ENCODE data around the gene IQGAP3. TPM values are rescaled to one million over a fixed set of nuclear protein-coding genes. Genes with fewer than 3 reads are reported as not detected.

Gene IQGAP3
- polyA plus RNA-seq, 1 of the 3 experiments (the other 2 are of a cell fraction) = 15.6 TPM

DNA sequence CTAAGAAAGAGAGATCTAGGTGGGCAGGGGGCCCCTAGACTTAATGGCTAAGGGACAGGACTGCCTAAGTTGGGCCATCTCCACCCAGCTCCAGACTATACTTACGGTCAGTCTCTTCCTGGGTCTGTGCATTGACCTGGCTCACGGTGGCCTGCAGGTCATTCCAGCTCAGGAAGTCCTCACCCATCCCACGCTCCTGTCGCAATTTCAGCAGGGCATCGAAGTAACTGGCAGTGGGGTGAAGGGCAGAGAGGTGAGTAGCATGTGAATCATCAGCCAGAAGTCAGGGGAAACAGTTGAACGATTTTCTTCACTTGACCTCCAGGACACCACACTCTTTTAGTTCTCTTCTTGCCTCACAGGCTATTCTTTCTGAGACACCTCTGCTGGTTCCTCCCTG lies 20.5 kb downstream of the IQGAP3 start:
- Histone ChIP-seq H3K4me2 (no peak overlapping the region), H3F3A (replicated peaks; ENCODE audit: insufficient read depth) (no peaks in the 10 kb centered on the region), H3K79me2 (ENCODE audit: insufficient read depth) (no peaks in the 10 kb centered on the region), H4K20me1 (ENCODE audit: insufficient read depth) (no peaks in the 10 kb centered on the region), H3K36me3 (replicated peaks in 1 of 2; ENCODE audit: control insufficient read depth in 1 of 2, insufficient read depth in 2 of 2, low read length in 1 of 2) (peaks cover 11 to 31% of the 10 kb centered on the region in 2 experiments), H3K27ac (ENCODE audit: low read depth in 2 of 2, low read length in 1 of 2) (no peak overlapping the region), H2AFZ (ENCODE audit: low read depth) (no peak overlapping the region), H3K4me1 (ENCODE audit: control insufficient read depth in 1 of 2, insufficient read depth in 2 of 2, low read depth in 1 of 2, low read length in 1 of 2) (no peaks in the 10 kb centered on the region), H3K4me3 (ENCODE audit: low read depth in 2 of 2, low read length in 1 of 2) (no peak overlapping the region), H3K9me2 (no peaks in the 10 kb centered on the region), H3K27me3 (ENCODE audit: insufficient read depth) (no peaks in the 10 kb centered on the region), H3K9ac (no peak overlapping the region), H3K9me3 (no peaks in the 10 kb centered on the region)
- POLR2A ChIA-PET = no interaction called here
- CTCF ChIA-PET = interaction anchor here (0.7 to 2.0 kb wide), 3 partner anchors 51 to 106 kb away, joined by 3 to 5 read pairs (median 5); partner anchors contain the start of gene MEF2D
- 73% methylated on average over 4 of the region's 6 CpGs for WGBS (ENCODE audit: low lambda C conversion rate)
- DNase-seq = no peak
- TF ChIP-seq ELF1 (IDR thresholded peaks at IDR 0.05) (no peak), RFX5 (IDR thresholded peaks at IDR 0.05; ENCODE audit: low read length) (no peak), CHD2 (IDR thresholded peaks at IDR 0.05; ENCODE audit: low read length, partially characterized antibody) (no peak), RAD21 (IDR thresholded peaks at IDR 0.05; ENCODE audit: low read length) (no peak), GABPA (IDR thresholded peaks at IDR 0.05; ENCODE audit: low read depth) (no peak), RCOR1 (IDR thresholded peaks at IDR 0.05; ENCODE audit: low read length) (no peak), EP300 (IDR thresholded peaks at IDR 0.05; ENCODE audit: borderline replicate concordance in 1 of 2, low read depth in 1 of 2, low read length in 1 of 2) (no peak)
- TF ChIP-seq, protein P1, sequence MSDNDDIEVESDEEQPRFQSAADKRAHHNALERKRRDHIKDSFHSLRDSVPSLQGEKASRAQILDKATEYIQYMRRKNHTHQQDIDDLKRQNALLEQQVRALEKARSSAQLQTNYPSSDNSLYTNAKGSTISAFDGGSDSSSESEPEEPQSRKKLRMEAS (IDR thresholded peaks at IDR 0.05; ENCODE audit: low read depth) = no peak

DNA sequence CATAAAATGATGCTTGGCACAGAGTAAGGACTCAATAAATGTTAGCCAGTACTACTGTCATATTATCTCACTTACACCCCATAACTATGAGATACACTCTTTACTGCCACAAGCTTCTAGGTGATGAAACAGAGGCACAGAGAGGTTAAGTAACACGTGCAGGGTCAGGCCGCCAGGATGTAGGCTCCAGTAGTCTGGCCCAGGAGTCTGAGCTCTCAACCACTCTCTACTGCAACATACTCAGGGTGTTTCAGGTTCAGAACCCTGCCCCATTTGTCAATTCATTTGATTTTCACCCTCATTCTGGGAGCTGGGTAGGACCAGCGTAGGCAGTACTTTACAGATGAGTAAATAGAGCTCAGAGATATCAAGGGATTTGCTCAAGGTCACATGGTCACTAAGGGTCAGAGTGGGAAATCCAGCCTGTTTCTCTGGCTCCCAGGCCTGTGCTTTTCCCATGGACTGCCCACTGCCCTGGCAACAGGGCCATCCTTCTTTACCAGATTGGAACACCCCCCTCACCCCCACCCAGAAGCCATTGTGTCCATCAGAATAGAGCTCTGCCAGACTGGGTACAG lies 21.2 kb downstream of the IQGAP3 start:
- CTCF ChIA-PET = interaction anchor here (0.6 to 2.0 kb wide), 3 partner anchors 50 to 105 kb away, joined by 3 to 5 read pairs (median 3); partner anchors contain the start of gene MEF2D

More for the DNA sequence above, 21.2 kb downstream of the IQGAP3 start:
- Histone ChIP-seq H4K20me1 (ENCODE audit: insufficient read depth) (no peaks in the 10 kb centered on the region), H3K4me1 (ENCODE audit: control insufficient read depth in 1 of 2, insufficient read depth in 2 of 2, low read depth in 1 of 2, low read length in 1 of 2) (no peaks in the 10 kb centered on the region), H3K4me2 (no peak overlapping the region), H3K36me3 (replicated peaks in 1 of 2; ENCODE audit: control insufficient read depth in 1 of 2, insufficient read depth in 2 of 2, low read length in 1 of 2) (peaks cover 11 to 26% of the 10 kb centered on the region in 2 experiments), H3F3A (replicated peaks; ENCODE audit: insufficient read depth) (no peaks in the 10 kb centered on the region), H2AFZ (ENCODE audit: low read depth) (no peak overlapping the region), H3K9me2 (no peaks in the 10 kb centered on the region), H3K27ac (ENCODE audit: low read depth in 2 of 2, low read length in 1 of 2) (no peak overlapping the region), H3K4me3 (ENCODE audit: low read depth in 2 of 2, low read length in 1 of 2) (no peak overlapping the region), H3K27me3 (ENCODE audit: insufficient read depth) (no peaks in the 10 kb centered on the region), H3K9me3 (no peaks in the 10 kb centered on the region), H3K9ac (no peak overlapping the region), H3K79me2 (ENCODE audit: insufficient read depth) (no peaks in the 10 kb centered on the region)
- 88% methylated on average over 3 of the region's 3 CpGs for WGBS (ENCODE audit: low lambda C conversion rate)
- DNase-seq = no peak
- POLR2A ChIA-PET = interaction anchor here (0.6 kb wide), 1 partner anchor 196 kb away, joined by 4 read pairs; no protein-coding TSS in a partner anchor
- TF ChIP-seq, protein P2, sequence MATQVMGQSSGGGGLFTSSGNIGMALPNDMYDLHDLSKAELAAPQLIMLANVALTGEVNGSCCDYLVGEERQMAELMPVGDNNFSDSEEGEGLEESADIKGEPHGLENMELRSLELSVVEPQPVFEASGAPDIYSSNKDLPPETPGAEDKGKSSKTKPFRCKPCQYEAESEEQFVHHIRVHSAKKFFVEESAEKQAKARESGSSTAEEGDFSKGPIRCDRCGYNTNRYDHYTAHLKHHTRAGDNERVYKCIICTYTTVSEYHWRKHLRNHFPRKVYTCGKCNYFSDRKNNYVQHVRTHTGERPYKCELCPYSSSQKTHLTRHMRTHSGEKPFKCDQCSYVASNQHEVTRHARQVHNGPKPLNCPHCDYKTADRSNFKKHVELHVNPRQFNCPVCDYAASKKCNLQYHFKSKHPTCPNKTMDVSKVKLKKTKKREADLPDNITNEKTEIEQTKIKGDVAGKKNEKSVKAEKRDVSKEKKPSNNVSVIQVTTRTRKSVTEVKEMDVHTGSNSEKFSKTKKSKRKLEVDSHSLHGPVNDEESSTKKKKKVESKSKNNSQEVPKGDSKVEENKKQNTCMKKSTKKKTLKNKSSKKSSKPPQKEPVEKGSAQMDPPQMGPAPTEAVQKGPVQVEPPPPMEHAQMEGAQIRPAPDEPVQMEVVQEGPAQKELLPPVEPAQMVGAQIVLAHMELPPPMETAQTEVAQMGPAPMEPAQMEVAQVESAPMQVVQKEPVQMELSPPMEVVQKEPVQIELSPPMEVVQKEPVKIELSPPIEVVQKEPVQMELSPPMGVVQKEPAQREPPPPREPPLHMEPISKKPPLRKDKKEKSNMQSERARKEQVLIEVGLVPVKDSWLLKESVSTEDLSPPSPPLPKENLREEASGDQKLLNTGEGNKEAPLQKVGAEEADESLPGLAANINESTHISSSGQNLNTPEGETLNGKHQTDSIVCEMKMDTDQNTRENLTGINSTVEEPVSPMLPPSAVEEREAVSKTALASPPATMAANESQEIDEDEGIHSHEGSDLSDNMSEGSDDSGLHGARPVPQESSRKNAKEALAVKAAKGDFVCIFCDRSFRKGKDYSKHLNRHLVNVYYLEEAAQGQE (IDR thresholded peaks at IDR 0.05; ENCODE audit: low read depth, low read length) = no peak
- TF ChIP-seq MEF2A (IDR thresholded peaks at IDR 0.05; ENCODE audit: borderline replicate concordance, low read depth) = no peak
- no peak for TF ChIP-seq TEAD4 (IDR thresholded peaks at IDR 0.05; ENCODE audit: borderline replicate concordance, insufficient read depth)
- TF ChIP-seq GATA2 (CRISPR knock-in tag; IDR thresholded peaks at IDR 0.05) = no peak
- TF ChIP-seq CHD2 (IDR thresholded peaks at IDR 0.05; ENCODE audit: low read length, partially characterized antibody) = no peak
- no peak for TF ChIP-seq FOXJ3 (CRISPR knock-in tag; IDR thresholded peaks at IDR 0.05)
- no peak for TF ChIP-seq SIN3A (IDR thresholded peaks at IDR 0.05; ENCODE audit: borderline replicate concordance, low read depth, low read length)
- TF ChIP-seq EP300 (IDR thresholded peaks at IDR 0.05; ENCODE audit: borderline replicate concordance in 1 of 2, low read depth in 1 of 2, low read length in 1 of 2) = no peak
- no peak for TF ChIP-seq YY1 (IDR thresholded peaks at IDR 0.05; ENCODE audit: low read depth)
- no peak for TF ChIP-seq JUND (IDR thresholded peaks at IDR 0.05)
- TF ChIP-seq SMC3 (IDR thresholded peaks at IDR 0.05; ENCODE audit: low read depth, low read length) = no peak
